H1 (cell line): ENCODE measurements around the gene SGCD. TPM values are rescaled to one million over a fixed set of nuclear protein-coding genes. Genes with fewer than 3 reads are reported as not detected.

Experiments used
- CTCF ChIA-PET: fragments of 300-600 bp; sonication (Branson Sonifier 250); formaldehyde crosslinking; loops from one replicate; lab custom pipeline; 2021; ENCODE audit not compliant: partially characterized antibody; lab: Charles Lee
- POLR2A ChIA-PET: fragments of 300-600 bp; sonication (Branson Sonifier 250); formaldehyde crosslinking; loops from one replicate; lab custom pipeline; 2021; ENCODE audit warnings: inconsistent platforms; ENCODE audit not compliant: partially characterized antibody; lab: Charles Lee
- DNase-seq, 2 experiments: peaks; one replicate each; pipeline versions ENCODE4 v3.0.0 to v3.0.0-alpha.2; 2010 to 2022; ENCODE audit warnings: low spot score in 2 of 2, low read depth in 1 of 2, mixed read lengths in 1 of 2
- FAIRE-seq: peaks from 2 replicates; lab custom pipeline; 2011; peaks lifted over from hg19 to GRCh38; lab: Jason Lieb, UNC
- H2AFZ ChIP-seq: 2 replicates; pipeline ENCODE4 v1.8.1; 2012; ENCODE audit warnings: low read length, inconsistent platforms
- H2AK5ac ChIP-seq: 2 replicates; pipeline ENCODE4 v1.6.1; 2013; ENCODE audit warnings: low read depth, low read length
- H2BK120ac ChIP-seq: replicated peaks from 2 replicates; pipeline ENCODE3; 2013; ENCODE audit warnings: low read depth, low read length, inconsistent platforms
- H2BK12ac ChIP-seq: 2 replicates; pipeline ENCODE4 v1.6.1; 2013; ENCODE audit warnings: low read depth, low read length
- H2BK15ac ChIP-seq: 2 replicates; pipeline ENCODE4 v1.6.1; 2013; ENCODE audit warnings: low read length
- H2BK20ac ChIP-seq: 2 replicates; pipeline ENCODE4 v1.6.1; 2013; ENCODE audit warnings: low read length
- H2BK5ac ChIP-seq: 2 replicates; pipeline ENCODE4 v1.6.1; 2013; ENCODE audit warnings: low read depth, low read length
- H3K14ac ChIP-seq: 2 replicates; pipeline ENCODE4 v1.6.1; 2013; ENCODE audit warnings: inconsistent platforms; ENCODE audit not compliant: insufficient read length
- H3K18ac ChIP-seq: 2 replicates; pipeline ENCODE4 v1.6.1; 2013; ENCODE audit warnings: low read length; ENCODE audit errors: extremely low read depth
- H3K23ac ChIP-seq: 2 replicates; pipeline ENCODE4 v1.6.1; 2013; ENCODE audit warnings: inconsistent platforms; ENCODE audit not compliant: insufficient read length
- H3K23me2 ChIP-seq: 2 replicates; pipeline ENCODE4 v1.6.1; 2013; ENCODE audit warnings: low read depth, low read length
- H3K27ac ChIP-seq: 2 replicates; pipeline ENCODE4 v1.6.1; 2011; ENCODE audit warnings: low read depth, low read length, inconsistent platforms
- H3K27me3 ChIP-seq, 4 experiments: replicated peaks in 1 of 4; 1 replicate in 1 of 4; 2 replicates in 3 of 4; pipeline versions ENCODE4 v1.6.1 to v1.8.1; 2011 to 2013; ENCODE audit warnings: low read length in 3 of 4, mild to moderate bottlenecking in 3 of 4, inconsistent platforms in 2 of 4, mixed read lengths in 2 of 4, moderate library complexity in 1 of 4; ENCODE audit not compliant: control insufficient read depth in 3 of 4, insufficient read depth in 3 of 4; ENCODE audit errors: extremely low read depth in 1 of 4
- H3K36me3 ChIP-seq, 4 experiments: 2 replicates each; pipeline versions ENCODE4 v1.6.1 to v1.8.1; 2011 to 2013; ENCODE audit warnings: mild to moderate bottlenecking in 4 of 4, low read length in 3 of 4, moderate library complexity in 2 of 4, control low read depth in 1 of 4, inconsistent platforms in 1 of 4; ENCODE audit not compliant: insufficient read depth in 4 of 4, control insufficient read depth in 2 of 4
- H3K4ac ChIP-seq: replicated peaks from 2 replicates; pipeline ENCODE3; 2013; ENCODE audit warnings: low read length, low read depth, mixed read lengths, inconsistent platforms; ENCODE audit not compliant: insufficient read length
- H3K4me1 ChIP-seq, 4 experiments: replicated peaks in 1 of 4; 1 replicate in 1 of 4; 2 replicates in 3 of 4; pipeline versions ENCODE4 v1.6.1 to v1.8.1; 2011 to 2013; ENCODE audit warnings: low read length in 3 of 4, inconsistent platforms in 2 of 4, mixed read lengths in 1 of 4; ENCODE audit not compliant: insufficient read depth in 4 of 4, control insufficient read depth in 3 of 4
- H3K4me2 ChIP-seq, 2 experiments: 2 replicates each; pipeline versions ENCODE4 v1.6.1 to v1.8.1; 2011 to 2013; ENCODE audit warnings: low read depth in 2 of 2, low read length in 2 of 2, control low read depth in 1 of 2, inconsistent platforms in 1 of 2, mild to moderate bottlenecking in 1 of 2; ENCODE audit not compliant: insufficient read depth in 1 of 2
- H3K4me3 ChIP-seq, 4 experiments: fragments of 200-600, 300-600 bp in 1 of 4; sonication (generic), shearing (Covaris generic), sonication (Bioruptor Twin) in 1 of 4; 2 replicates each; pipeline versions ENCODE4 v1.5.1 to v1.8.1; 2011 to 2016; ENCODE audit warnings: low read length in 4 of 4, low read depth in 3 of 4, control low read depth in 2 of 4, inconsistent platforms in 2 of 4, mild to moderate bottlenecking in 2 of 4, mixed read lengths in 1 of 4, moderate library complexity in 1 of 4; ENCODE audit not compliant: insufficient read depth in 2 of 4; ENCODE audit errors: extremely low read depth in 1 of 4
- H3K56ac ChIP-seq: replicated peaks from 2 replicates; pipeline ENCODE3; 2013; ENCODE audit warnings: low read depth, mild to moderate bottlenecking, mixed read lengths, low read length, inconsistent platforms; ENCODE audit not compliant: insufficient read length
- H3K79me1 ChIP-seq: 2 replicates; pipeline ENCODE4 v1.6.1; 2013; ENCODE audit warnings: low read depth, low read length, control low read depth
- H3K79me2 ChIP-seq, 2 experiments: 2 replicates each; pipeline versions ENCODE4 v1.6.1 to v1.8.1; 2012 to 2013; ENCODE audit warnings: low read length in 2 of 2, mild to moderate bottlenecking in 2 of 2, inconsistent platforms in 1 of 2; ENCODE audit not compliant: insufficient read depth in 2 of 2, control insufficient read depth in 1 of 2
- H3K9ac ChIP-seq, 4 experiments: replicated peaks in 1 of 4; 1 replicate in 1 of 4; 2 replicates in 3 of 4; pipeline versions ENCODE4 v1.6.1 to v1.8.1; 2011 to 2013; ENCODE audit warnings: low read depth in 3 of 4, low read length in 3 of 4, control low read depth in 2 of 4, mild to moderate bottlenecking in 2 of 4, moderate library complexity in 2 of 4, inconsistent platforms in 1 of 4; ENCODE audit errors: extremely low read depth in 1 of 4
- H3K9me3 ChIP-seq, 2 experiments: 2 replicates each; pipeline versions ENCODE4 v1.6.1 to v1.8.1; 2012 to 2013; ENCODE audit warnings: mild to moderate bottlenecking in 2 of 2, moderate library complexity in 2 of 2, control low read depth in 1 of 2, inconsistent platforms in 1 of 2, low read depth in 1 of 2, low read length in 1 of 2, mixed read lengths in 1 of 2; ENCODE audit not compliant: insufficient read depth in 2 of 2
- H4K20me1 ChIP-seq, 2 experiments: replicated peaks in 1 of 2; 2 replicates each; pipeline versions ENCODE3 to v1.8.1; 2011 to 2013; ENCODE audit warnings: inconsistent platforms in 2 of 2, low read length in 2 of 2, mild to moderate bottlenecking in 1 of 2; ENCODE audit not compliant: insufficient read depth in 2 of 2, control insufficient read depth in 1 of 2
- H4K5ac ChIP-seq: 2 replicates; pipeline ENCODE4 v1.6.1; 2013; ENCODE audit warnings: low read length, low read depth, mixed read lengths, inconsistent platforms; ENCODE audit not compliant: insufficient read length
- H4K8ac ChIP-seq: 2 replicates; pipeline ENCODE4 v1.8.0; 2013; ENCODE audit warnings: mild to moderate bottlenecking, moderate library complexity, low read length, inconsistent platforms; ENCODE audit not compliant: insufficient read depth; ENCODE audit errors: extremely low read depth
- H4K91ac ChIP-seq: replicated peaks from 2 replicates; pipeline ENCODE3; 2013; ENCODE audit warnings: low read length, mixed read lengths, inconsistent platforms; ENCODE audit not compliant: insufficient read length
- BCL11A ChIP-seq, 2 experiments: IDR thresholded peaks; one replicate each; pipeline ENCODE4 v1.6.1; 2011; ENCODE audit warnings: low read depth in 2 of 2, low read length in 2 of 2, mild to moderate bottlenecking in 2 of 2
- CBX5 ChIP-seq: fragments of 300-800, 300-1000 bp; sonication (generic); IDR thresholded peaks from 2 replicates; pipeline ENCODE4 v1.7.1; 2016; ENCODE audit warnings: antibody characterized with exemption, low read length, low read depth
- CTBP2 ChIP-seq: IDR thresholded peaks from 2 replicates; pipeline ENCODE4 v1.7.0; 2011; ENCODE audit warnings: borderline replicate concordance, mild to moderate bottlenecking, moderate library complexity, mixed read lengths, low read length; ENCODE audit not compliant: insufficient read depth, insufficient read length
- GABPA ChIP-seq: IDR thresholded peaks from 2 replicates; pipeline ENCODE4 v1.6.1; 2011; ENCODE audit warnings: mild to moderate bottlenecking, low read length, moderate library complexity, borderline replicate concordance; ENCODE audit not compliant: insufficient read depth
- JUN ChIP-seq: IDR thresholded peaks from 2 replicates; pipeline ENCODE4 v1.6.1; 2011; ENCODE audit warnings: low read depth, mild to moderate bottlenecking, improper control_type of control experiment, low read length
- NRF1 ChIP-seq: IDR thresholded peaks from 2 replicates; pipeline ENCODE4 v1.6.1; 2011; ENCODE audit warnings: mild to moderate bottlenecking, low read depth, low read length, improper control_type of control experiment
- TAF7 ChIP-seq: optimal IDR thresholded peaks from 2 replicates; pipeline ENCODE3; 2011; ENCODE audit warnings: low read depth, mild to moderate bottlenecking, inconsistent platforms, low read length, moderate library complexity, borderline replicate concordance
- YY1 ChIP-seq: IDR thresholded peaks from 2 replicates; pipeline ENCODE4 v1.6.1; 2011; ENCODE audit warnings: low read depth, mild to moderate bottlenecking, low read length
- WGBS, 2 experiments: shearing (Covaris generic) in 1 of 2; methylation state at CpG; one replicate each; pipeline versions ENCODE4 v1.1.6 to v1.1.7; 2013 to 2015; ENCODE audit warnings: low lambda C conversion rate in 2 of 2, mixed read lengths in 2 of 2, inconsistent platforms in 1 of 2, low coverage in 1 of 2, missing lambda C conversion rate in 1 of 2; ENCODE audit not compliant: insufficient replicate concordance in 2 of 2, insufficient coverage in 1 of 2, insufficient read length in 1 of 2; ENCODE audit errors: extremely low coverage in 1 of 2, missing lambda C conversion rate in 1 of 2; 5-methylcytosine and 5-hydroxymethylcytosine counted together
- polyA plus RNA-seq, 7 experiments: library from polyadenylated mRNA; depleted of rRNA in 3 of 7; stranded (reverse) in 5 of 7; unstranded in 2 of 7; fragments of >200 nt in 5 of 7; fragments of 200-250 nt in 2 of 7; gene quantifications; 1 replicate in 5 of 7; 2 replicates in 1 of 7; 4 replicates in 1 of 7; pipeline versions ENCODE4 v1.2.1 to v1.2.3, GENCODE V29; 2011 to 2013; ENCODE audit warnings: missing spikeins in 2 of 7, mixed read lengths in 2 of 7
- total RNA-seq: library from RNA; stranded (reverse); fragmentation: NEBNext Ultra II Directional; extraction: Animal tissue kit (Norgen Biotek cat#: 25700); gene quantifications from 2 replicates; pipeline ENCODE4 v1.2.1, GENCODE V29; 2021

SGCD gene
- total and polyA plus RNA-seq, 2 of the 8 experiments (the other 6 are each of a cell fraction or from before 2014, with no cell fraction given), result 0.04 to 0.08 TPM

- no peak for DNase-seq
- no peaks in the 10 kb centered on the region for H3K4me1 ChIP-seq
- H3K27ac ChIP-seq, result no peak overlapping the region
- no peak overlapping the region for H4K8ac ChIP-seq
- ChIA-PET CTCF (interaction anchor here (0.8 kb wide), 1 partner anchor 10 kb away, joined by 3 read pairs; no protein-coding TSS in a partner anchor), POLR2A (no interaction called here)
- H2BK15ac ChIP-seq, result no peak overlapping the region
- H2BK120ac ChIP-seq, result no peak overlapping the region
- H2BK5ac ChIP-seq, result no peak overlapping the region
- H4K5ac ChIP-seq, result no peak overlapping the region
- H3K4me2 ChIP-seq, result no peak overlapping the region
- no peak overlapping the region for H2AFZ ChIP-seq
- no peak overlapping the region for H3K14ac ChIP-seq
- H2AK5ac ChIP-seq, result no peak overlapping the region
- TF ChIP-seq GABPA (no peak), TAF7 (no peak), JUN (no peak), BCL11A (IDR thresholded peaks at IDR 0.05; ENCODE audit: low read depth in 2 of 2, low read length in 2 of 2) (no peak), NRF1 (no peak), YY1 (no peak), CTBP2 (no peak), CBX5 (no peak)
- no peaks in the 10 kb centered on the region for H3K79me1 ChIP-seq
- H3K4ac ChIP-seq, result no peak overlapping the region
- no peak for FAIRE-seq
- H3K23ac ChIP-seq, result no peak overlapping the region
- H3K79me2 ChIP-seq, result no peaks in the 10 kb centered on the region
- H3K56ac ChIP-seq, result no peak overlapping the region
- no peak overlapping the region for H2BK12ac ChIP-seq
- H2BK20ac ChIP-seq, result no peak overlapping the region
- H4K20me1 ChIP-seq, result no peaks in the 10 kb centered on the region
- no peaks in the 10 kb centered on the region for H3K23me2 ChIP-seq
- no peaks in the 10 kb centered on the region for H3K36me3 ChIP-seq
- H3K4me3 ChIP-seq, result no peak overlapping the region
- H3K27me3 ChIP-seq, result no peaks in the 10 kb centered on the region
- WGBS, 2 experiments, result 93% methylated on average over 5 of the region's 5 CpGs; no CpG with 5 or more reads in 1 of the 2 experiments
- no peak overlapping the region for H3K9ac ChIP-seq
- H3K18ac ChIP-seq, result no peak overlapping the region
- H3K9me3 ChIP-seq, result no peaks in the 10 kb centered on the region
- H4K91ac ChIP-seq, result no peak overlapping the region
Measured at GRCh38 chr5:156434471-156434870, 107.5 kb downstream of the SGCD start.
